Tibial nerve (tissue), 4 donors: Measurements from ENCODE around the gene KICS2.

ENCODE experiments used
- EP300 ChIP-seq, 2 donors: sonication (generic); formaldehyde crosslinking; IDR thresholded peaks; one replicate each; pipeline ENCODE4 v1.6.1; 2017; ENCODE audit warnings: antibody characterized with exemption in 2 of 2, mild to moderate bottlenecking in 1 of 2
- POLR2A ChIP-seq, 2 donors: fragments of 450-650 bp; IDR thresholded peaks; one replicate each; pipeline ENCODE4 v1.6.1; 2017; ENCODE audit warnings: antibody characterized with exemption in 2 of 2, mild to moderate bottlenecking in 2 of 2, moderate library complexity in 2 of 2
- TF ChIP-seq, protein P1 (sequence below), 5 experiments: fragments of 200-600 bp in 3 of 5; fragments of 450-650 bp in 2 of 5; sonication (generic) in 3 of 5; IDR thresholded peaks; one replicate each; pipeline ENCODE4 v1.5.1; 2016 to 2019; ENCODE audit warnings: antibody characterized with exemption in 5 of 5, mild to moderate bottlenecking in 3 of 5, moderate library complexity in 2 of 5

DNA sequence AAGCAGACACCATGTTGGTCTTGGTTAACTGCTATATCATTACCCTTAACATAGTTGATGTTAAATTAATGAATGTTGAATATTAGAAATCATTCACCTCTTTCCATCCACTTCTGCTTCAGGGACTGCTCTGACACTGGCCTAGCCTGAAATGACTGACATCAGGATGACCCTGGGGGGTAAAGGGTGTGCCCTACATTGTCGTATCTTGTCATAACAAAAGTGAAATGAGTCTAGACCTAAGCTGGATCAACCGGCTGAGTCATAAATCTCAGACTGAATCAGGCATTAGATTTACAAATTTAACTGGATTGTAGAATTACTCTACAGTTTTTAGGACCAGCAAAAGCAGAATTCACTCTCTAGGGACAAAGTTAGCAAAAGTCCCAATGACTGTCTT, 35.3 kb downstream of the KICS2 start:
- TF ChIP-seq EP300 (IDR thresholded peaks at IDR 0.05) (no peak), POLR2A (IDR thresholded peaks at IDR 0.05) (no peak)
- TF ChIP-seq, protein P1, sequence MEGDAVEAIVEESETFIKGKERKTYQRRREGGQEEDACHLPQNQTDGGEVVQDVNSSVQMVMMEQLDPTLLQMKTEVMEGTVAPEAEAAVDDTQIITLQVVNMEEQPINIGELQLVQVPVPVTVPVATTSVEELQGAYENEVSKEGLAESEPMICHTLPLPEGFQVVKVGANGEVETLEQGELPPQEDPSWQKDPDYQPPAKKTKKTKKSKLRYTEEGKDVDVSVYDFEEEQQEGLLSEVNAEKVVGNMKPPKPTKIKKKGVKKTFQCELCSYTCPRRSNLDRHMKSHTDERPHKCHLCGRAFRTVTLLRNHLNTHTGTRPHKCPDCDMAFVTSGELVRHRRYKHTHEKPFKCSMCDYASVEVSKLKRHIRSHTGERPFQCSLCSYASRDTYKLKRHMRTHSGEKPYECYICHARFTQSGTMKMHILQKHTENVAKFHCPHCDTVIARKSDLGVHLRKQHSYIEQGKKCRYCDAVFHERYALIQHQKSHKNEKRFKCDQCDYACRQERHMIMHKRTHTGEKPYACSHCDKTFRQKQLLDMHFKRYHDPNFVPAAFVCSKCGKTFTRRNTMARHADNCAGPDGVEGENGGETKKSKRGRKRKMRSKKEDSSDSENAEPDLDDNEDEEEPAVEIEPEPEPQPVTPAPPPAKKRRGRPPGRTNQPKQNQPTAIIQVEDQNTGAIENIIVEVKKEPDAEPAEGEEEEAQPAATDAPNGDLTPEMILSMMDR (IDR thresholded peaks at IDR 0.05), result no peak
